Osteoblast (primary cell): ENCODE results near the gene POU2F3. TPM values are rescaled to one million over a fixed set of nuclear protein-coding genes. Genes with fewer than 3 reads are reported as not detected.

Source experiments
- DNase-seq: peaks from one replicate; pipeline ENCODE4 v3.0.0; 2011; ENCODE audit warnings: low spot score, mixed read lengths; ENCODE audit not compliant: insufficient read length; ENCODE audit errors: missing footprints
- H2AFZ ChIP-seq: 2 replicates; pipeline ENCODE4 v1.6.0; 2011; ENCODE audit warnings: mild to moderate bottlenecking, low read length
- H3K27ac ChIP-seq: 2 replicates; pipeline ENCODE4 v1.5.1; 2011; ENCODE audit warnings: mild to moderate bottlenecking, low read depth, low read length, moderate library complexity
- H3K27me3 ChIP-seq: 2 replicates; pipeline ENCODE4 v1.6.0; 2012; ENCODE audit warnings: mild to moderate bottlenecking, control low read depth, inconsistent platforms, low read length, moderate library complexity; ENCODE audit not compliant: insufficient read depth
- H3K36me3 ChIP-seq: 2 replicates; pipeline ENCODE4 v1.5.1; 2011; ENCODE audit warnings: mild to moderate bottlenecking, low read length, control low read depth, moderate library complexity; ENCODE audit not compliant: insufficient read depth
- H3K4me1 ChIP-seq: 2 replicates; pipeline ENCODE4 v1.5.1; 2011; ENCODE audit warnings: mild to moderate bottlenecking, low read length, control low read depth, moderate library complexity; ENCODE audit not compliant: insufficient read depth
- H3K4me2 ChIP-seq: 2 replicates; pipeline ENCODE4 v1.6.0; 2011; ENCODE audit warnings: mild to moderate bottlenecking, low read length; ENCODE audit not compliant: insufficient read depth
- H3K4me3 ChIP-seq: fragments of 200-600 bp; sonication (generic); 3 replicates; pipeline ENCODE4 v1.5.1; 2012; ENCODE audit warnings: mild to moderate bottlenecking, low read length, inconsistent platforms; ENCODE audit not compliant: insufficient read depth
- H3K79me2 ChIP-seq: 2 replicates; pipeline ENCODE4 v1.6.0; 2012; ENCODE audit warnings: mild to moderate bottlenecking, low read length, control low read depth, inconsistent platforms; ENCODE audit not compliant: insufficient read depth
- H3K9me3 ChIP-seq: 2 replicates; pipeline ENCODE4 v1.5.1; 2011; ENCODE audit warnings: low read depth, low read length, control low read depth
- H4K20me1 ChIP-seq: 2 replicates; pipeline ENCODE4 v1.6.0; 2012; ENCODE audit warnings: mild to moderate bottlenecking, low read length, control low read depth; ENCODE audit not compliant: insufficient read depth
- CTCF ChIP-seq: IDR thresholded peaks from 2 replicates; pipeline ENCODE4 v1.5.1; 2011; ENCODE audit warnings: mild to moderate bottlenecking, low read depth, low read length, moderate library complexity; ENCODE audit errors: extremely low read depth
- total RNA-seq: library from RNA; depleted of rRNA; stranded (reverse); fragments of >200 nt; gene quantifications from 2 replicates; pipeline ENCODE4 v1.2.3, GENCODE V29; 2012

POU2F3 gene
- total RNA-seq, 1 donor = under 0.01 TPM

- no peak overlapping the region for H2AFZ ChIP-seq
- H3K4me3 ChIP-seq = no peak overlapping the region
- H3K79me2 ChIP-seq = no peaks in the 10 kb centered on the region
- no peaks in the 10 kb centered on the region for H3K4me1 ChIP-seq
- no peak overlapping the region for H3K27ac ChIP-seq
- no peaks in the 10 kb centered on the region for H3K9me3 ChIP-seq
- H4K20me1 ChIP-seq = no peaks in the 10 kb centered on the region
- no peak overlapping the region for H3K4me2 ChIP-seq
- no peak for TF ChIP-seq CTCF
- DNase-seq = peak; percentile 79
- no peaks in the 10 kb centered on the region for H3K36me3 ChIP-seq
- peaks cover 36% of the 10 kb centered on the region for H3K27me3 ChIP-seq
Observed at GRCh38 chr11:120195601-120196320, 44.2 kb upstream of the POU2F3 start.

- Histone ChIP-seq H3K4me2 (no peak overlapping the region), H3K27me3 (peaks cover 27% of the 10 kb centered on the region), H3K9me3 (no peaks in the 10 kb centered on the region), H4K20me1 (no peaks in the 10 kb centered on the region), H3K4me1 (no peaks in the 10 kb centered on the region), H2AFZ (no peak overlapping the region), H3K27ac (no peak overlapping the region), H3K36me3 (no peaks in the 10 kb centered on the region), H3K4me3 (no peak overlapping the region), H3K79me2 (no peaks in the 10 kb centered on the region)
- peak; percentile 77 for DNase-seq
- no peak for TF ChIP-seq CTCF
Observed at GRCh38 chr11:120196826-120197225, 43.1 kb upstream of the POU2F3 start.

- Histone ChIP-seq H2AFZ (no peak overlapping the region), H3K27ac (no peak overlapping the region), H3K9me3 (no peaks in the 10 kb centered on the region), H3K27me3 (peaks cover 28% of the 10 kb centered on the region), H3K4me2 (no peak overlapping the region), H3K4me3 (no peak overlapping the region), H3K79me2 (no peaks in the 10 kb centered on the region), H3K4me1 (no peaks in the 10 kb centered on the region), H4K20me1 (no peaks in the 10 kb centered on the region), H3K36me3 (no peaks in the 10 kb centered on the region)
- TF ChIP-seq CTCF = no peak
- peak; percentile 81 for DNase-seq
Observed at GRCh38 chr11:120197251-120197891, 42.6 kb upstream of the POU2F3 start.

GRCh38 chr11:120197977-120198376, 42.0 kb upstream of the POU2F3 start:
- peaks cover 24% of the 10 kb centered on the region for H3K27me3 ChIP-seq
- no peaks in the 10 kb centered on the region for H3K9me3 ChIP-seq

More at GRCh38 chr11:120197977-120198376, 42.0 kb upstream of the POU2F3 start:
- peak; percentile 71 for DNase-seq
- no peak overlapping the region for H3K4me2 ChIP-seq
- H4K20me1 ChIP-seq = no peaks in the 10 kb centered on the region
- no peak overlapping the region for H3K4me3 ChIP-seq
- TF ChIP-seq CTCF = no peak
- no peaks in the 10 kb centered on the region for H3K36me3 ChIP-seq
- H2AFZ ChIP-seq = no peak overlapping the region
- H3K27ac ChIP-seq = no peak overlapping the region
- no peaks in the 10 kb centered on the region for H3K4me1 ChIP-seq
- no peaks in the 10 kb centered on the region for H3K79me2 ChIP-seq
